GM04503 (cell line): Measurements from ENCODE around the gene MYZAP.
A peak's percentile ranks its signal among the peaks of the same experiment; 100 is the strongest.
"Not testable (repeated sequence)": the region's sequence is repeated elsewhere in the genome, so short reads cannot be mapped to it uniquely, and the experiment has no call there.

Experiments used
- DNase-seq: peaks from one replicate; pipeline ENCODE4 v3.0.0-alpha.2; 2012; ENCODE audit warnings: low read depth

Gene MYZAP

GRCh38 chr15:57592836-57593420 is 1.2 kb downstream of the MYZAP start:
- DNase-seq: no peak

- DNase-seq: no peak
Measured at GRCh38 chr15:57594479-57594878, 2.8 kb downstream of the MYZAP start.

- DNase-seq: no peak
Measured at GRCh38 chr15:57595011-57595866, 3.5 kb downstream of the MYZAP start.

- DNase-seq: no peak
Measured at GRCh38 chr15:57596301-57596855, 4.7 kb downstream of the MYZAP start.

- no peak for DNase-seq
Measured at GRCh38 chr15:57596978-57597377, 5.3 kb downstream of the MYZAP start.

GRCh38 chr15:57597431-57597830 is 5.7 kb downstream of the MYZAP start:
- DNase-seq: no peak

GRCh38 chr15:57598346-57598745 is 6.6 kb downstream of the MYZAP start:
- no peak for DNase-seq

GRCh38 chr15:57599296-57599810 is 7.6 kb downstream of the MYZAP start:
- DNase-seq: no peak

- no peak for DNase-seq
Measured at GRCh38 chr15:57600197-57600596, 8.5 kb downstream of the MYZAP start.

- DNase-seq: no peak
Measured at GRCh38 chr15:57604507-57604906, 12.8 kb downstream of the MYZAP start.

- no peak for DNase-seq
Measured at GRCh38 chr15:57605491-57605890, 13.8 kb downstream of the MYZAP start.

- DNase-seq: no peak
Measured at GRCh38 chr15:57606048-57606447, 14.3 kb downstream of the MYZAP start.

- no peak for DNase-seq
Measured at GRCh38 chr15:57606816-57607215, 15.1 kb downstream of the MYZAP start.

- no peak for DNase-seq
Measured at GRCh38 chr15:57607570-57608000, 15.9 kb downstream of the MYZAP start.

- DNase-seq: peak; percentile 18
Measured at GRCh38 chr15:57609805-57610529, 18.3 kb downstream of the MYZAP start.

- DNase-seq: no peak
Measured at GRCh38 chr15:57611123-57611522, 19.4 kb downstream of the MYZAP start.

GRCh38 chr15:57611938-57612337 is 20.2 kb downstream of the MYZAP start:
- no peak for DNase-seq

- DNase-seq: no peak
Measured at GRCh38 chr15:57614241-57614640, 22.5 kb downstream of the MYZAP start.

GRCh38 chr15:57615951-57616496 is 24.3 kb downstream of the MYZAP start:
- DNase-seq: not testable (repeated sequence)

- no peak for DNase-seq
Measured at GRCh38 chr15:57618325-57618724, 26.6 kb downstream of the MYZAP start.

GRCh38 chr15:57619746-57620145 is 28.0 kb downstream of the MYZAP start:
- DNase-seq: no peak

- no peak for DNase-seq
Measured at GRCh38 chr15:57624730-57625129, 33.0 kb downstream of the MYZAP start.
